GM19455 (cell line): ENCODE measurements around the gene MACROD2.
"Not testable (repeated sequence)": the region's sequence is repeated elsewhere in the genome, so short reads cannot be mapped to it uniquely, and the experiment has no call there.

Source experiments
- ATAC-seq: cut with Tn5 transposase; IDR thresholded peaks from one replicate; pipeline ENCODE4 v1.9.1; 2021; ENCODE audit not compliant: unreplicated experiment

The MACROD2 gene

GRCh38 chr20:15370370-15370769 lies 1375.1 kb downstream of the MACROD2 start:
- no peak for ATAC-seq

DNA sequence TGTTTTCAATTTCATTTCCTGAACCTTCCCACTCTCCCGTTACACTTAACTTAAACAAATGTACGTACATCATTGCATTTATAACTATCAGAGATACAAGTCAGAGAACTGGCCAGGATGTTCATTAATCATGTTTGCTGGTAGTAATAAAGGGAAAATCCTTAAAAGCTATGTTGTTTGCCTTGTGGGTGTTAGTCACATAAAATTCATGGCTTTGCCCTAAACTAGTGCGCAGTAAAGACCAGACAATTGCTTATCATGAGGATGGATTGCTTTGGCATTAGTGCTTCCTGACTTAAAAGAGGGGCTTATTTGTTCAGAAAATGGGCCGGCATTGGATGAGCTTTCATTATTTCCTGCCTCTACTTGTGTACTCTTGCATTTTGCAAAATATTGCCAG lies 1379.4 kb downstream of the MACROD2 start:
- no peak for ATAC-seq

- ATAC-seq = no peak
Observed at GRCh38 chr20:15375836-15376235, 1380.5 kb downstream of the MACROD2 start.

GRCh38 chr20:15377603-15378002 lies 1382.3 kb downstream of the MACROD2 start:
- not testable (repeated sequence) for ATAC-seq

DNA sequence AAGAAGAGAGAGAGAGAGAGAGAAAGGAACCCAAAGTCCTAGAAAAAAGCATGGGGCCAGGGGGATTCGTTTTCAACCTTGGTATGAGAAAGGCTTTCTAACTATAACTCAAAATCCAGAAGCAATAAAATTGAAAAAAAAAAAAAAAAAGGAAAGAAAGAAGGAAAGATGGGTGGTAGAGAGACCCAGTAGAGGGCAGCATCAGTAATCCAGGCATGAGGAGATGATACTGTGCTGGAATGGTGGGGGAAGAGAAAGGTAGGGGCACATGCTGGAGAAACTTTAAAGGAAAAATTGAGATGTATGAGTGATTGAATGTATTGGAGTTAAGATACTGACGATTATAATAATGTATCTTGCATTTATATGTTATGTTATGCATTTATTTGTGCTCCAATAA lies 1382.8 kb downstream of the MACROD2 start:
- ATAC-seq = no peak

DNA sequence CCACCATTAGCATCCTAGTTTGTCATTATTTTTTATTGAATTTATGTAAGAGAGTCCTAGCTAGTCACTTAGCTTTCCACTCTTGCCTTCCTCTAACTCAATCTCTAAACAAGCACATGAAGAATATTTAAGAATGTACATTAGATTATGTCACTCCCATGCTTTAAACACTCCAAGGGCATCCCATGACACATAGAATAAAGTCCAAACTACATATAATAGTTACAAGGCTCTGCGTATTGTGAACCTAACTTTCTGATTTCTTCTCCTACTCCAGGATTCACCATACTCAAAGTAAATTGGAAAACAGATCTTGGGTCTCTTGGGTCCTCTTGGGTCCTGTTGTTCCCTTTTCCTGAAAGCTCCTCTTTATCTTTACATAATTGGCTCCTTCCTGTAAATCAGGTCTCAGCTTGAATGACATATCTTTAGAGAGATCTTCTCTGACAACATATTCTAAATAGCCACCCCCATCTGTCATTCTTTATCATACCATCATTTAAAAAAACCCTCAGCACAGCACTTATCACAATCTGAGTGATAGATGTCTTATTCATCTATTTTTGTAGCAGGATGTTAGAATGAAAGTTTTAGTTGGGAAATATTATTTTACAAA lies 1384.5 kb downstream of the MACROD2 start:
- no peak for ATAC-seq

GRCh38 chr20:15380770-15381169 lies 1385.5 kb downstream of the MACROD2 start:
- peak; percentile 86 for ATAC-seq

- no peak for ATAC-seq
Observed at GRCh38 chr20:15387228-15387627, 1391.9 kb downstream of the MACROD2 start.

- ATAC-seq = no peak
Observed at GRCh38 chr20:15395457-15395856, 1400.1 kb downstream of the MACROD2 start.

DNA sequence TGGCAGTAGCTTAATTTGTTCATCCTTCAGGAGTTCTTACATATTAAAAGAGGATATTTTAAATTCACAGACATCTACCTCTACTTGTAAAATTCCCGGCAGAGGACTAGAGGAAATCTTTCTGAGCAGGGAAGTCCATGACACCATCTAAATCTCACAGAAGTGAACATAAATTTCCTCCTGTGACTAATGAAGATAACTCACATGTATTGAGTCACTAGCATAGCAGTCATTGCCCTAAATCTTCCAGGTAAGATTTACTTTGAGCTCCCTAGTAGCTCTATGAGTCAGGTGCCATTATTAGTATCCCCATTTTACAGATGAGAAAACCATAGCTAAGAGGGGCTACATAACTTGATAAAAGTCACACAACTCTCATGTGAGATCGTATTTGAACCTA lies 1400.7 kb downstream of the MACROD2 start:
- no peak for ATAC-seq

DNA sequence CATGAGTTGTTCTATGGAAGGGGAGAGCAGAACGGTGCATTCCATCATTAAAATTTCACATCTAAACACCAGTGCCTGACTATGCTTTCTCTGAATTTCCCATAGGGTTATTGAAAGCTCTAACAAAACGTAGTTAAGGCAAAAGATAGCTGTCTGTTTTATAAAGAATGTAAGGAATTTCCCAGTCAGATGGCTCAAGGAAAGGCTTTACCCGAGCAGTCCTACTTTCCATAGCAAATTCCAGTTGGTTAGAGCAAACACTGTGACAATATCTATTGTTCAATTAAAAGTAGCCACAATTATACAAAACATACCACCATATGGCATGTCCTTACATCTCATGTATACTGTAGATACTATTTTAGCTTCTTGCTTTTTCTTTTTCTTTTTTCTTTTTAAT lies 1401.6 kb downstream of the MACROD2 start:
- no peak for ATAC-seq

GRCh38 chr20:15399781-15400180 lies 1404.5 kb downstream of the MACROD2 start:
- no peak for ATAC-seq

- ATAC-seq = no peak
Observed at GRCh38 chr20:15406072-15406471, 1410.8 kb downstream of the MACROD2 start.

- ATAC-seq = no peak
Observed at GRCh38 chr20:15411781-15412180, 1416.5 kb downstream of the MACROD2 start.

GRCh38 chr20:15415908-15416307 lies 1420.6 kb downstream of the MACROD2 start:
- ATAC-seq = no peak

- no peak for ATAC-seq
Observed at GRCh38 chr20:15419856-15420255, 1424.5 kb downstream of the MACROD2 start.

DNA sequence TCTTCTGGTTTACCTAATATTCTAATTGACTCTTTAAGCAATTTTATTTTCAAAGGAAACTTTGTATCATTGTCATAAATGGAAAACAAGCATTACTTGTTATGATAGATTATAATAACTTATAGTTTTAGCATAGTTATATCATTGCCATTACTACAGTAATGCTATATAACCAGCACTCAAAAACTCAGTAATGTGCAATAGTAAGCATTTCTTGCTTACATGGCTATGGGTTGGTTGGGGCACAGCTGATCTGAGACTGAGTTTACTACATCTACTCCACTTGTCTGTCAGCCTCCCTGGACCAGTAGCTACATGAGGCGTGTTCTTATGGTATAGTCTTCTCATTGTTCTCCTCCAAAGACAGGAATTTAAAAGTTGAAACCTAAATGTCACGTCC lies 1427.7 kb downstream of the MACROD2 start:
- no peak for ATAC-seq

GRCh38 chr20:15439551-15439950 lies 1444.2 kb downstream of the MACROD2 start:
- no peak for ATAC-seq

- ATAC-seq = peak; percentile 57
Observed at GRCh38 chr20:15440049-15440820, 1444.9 kb downstream of the MACROD2 start.

DNA sequence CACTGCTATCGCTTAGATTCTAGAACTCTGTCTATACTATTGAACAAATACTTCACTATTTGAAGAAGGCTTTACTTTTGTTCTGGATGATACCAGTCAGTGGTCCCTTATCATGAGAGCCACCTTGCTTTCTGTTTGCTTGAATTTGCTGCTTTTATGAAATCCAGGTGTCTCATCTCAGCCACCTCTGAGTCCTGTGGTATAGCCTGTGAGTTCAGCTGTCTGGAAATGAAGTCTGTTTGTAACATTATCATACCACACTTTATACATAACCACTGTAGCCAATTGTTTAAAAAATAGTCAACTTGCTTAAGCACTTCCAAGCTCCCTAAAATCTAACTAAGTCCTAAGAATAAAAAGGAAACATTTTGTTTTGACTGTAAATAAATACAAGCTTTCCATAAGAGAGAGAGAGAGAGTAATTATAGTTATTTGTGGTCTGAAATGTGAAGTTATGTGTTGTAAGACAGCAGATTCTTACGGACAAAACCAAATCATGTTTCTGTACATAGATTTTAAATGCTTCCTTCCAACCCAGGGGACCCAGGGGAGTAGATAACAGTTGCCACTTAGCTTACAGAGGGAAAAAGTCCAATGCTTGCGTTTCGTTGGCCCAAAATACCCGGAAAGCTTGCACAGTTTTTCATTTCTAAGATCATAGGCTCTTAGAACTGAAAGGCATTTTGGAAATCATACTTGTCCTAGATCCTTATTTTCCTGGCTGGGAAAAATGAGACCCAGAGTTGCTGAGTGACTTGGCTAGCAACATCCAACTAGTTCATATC lies 1449.9 kb downstream of the MACROD2 start:
- ATAC-seq = no peak

DNA sequence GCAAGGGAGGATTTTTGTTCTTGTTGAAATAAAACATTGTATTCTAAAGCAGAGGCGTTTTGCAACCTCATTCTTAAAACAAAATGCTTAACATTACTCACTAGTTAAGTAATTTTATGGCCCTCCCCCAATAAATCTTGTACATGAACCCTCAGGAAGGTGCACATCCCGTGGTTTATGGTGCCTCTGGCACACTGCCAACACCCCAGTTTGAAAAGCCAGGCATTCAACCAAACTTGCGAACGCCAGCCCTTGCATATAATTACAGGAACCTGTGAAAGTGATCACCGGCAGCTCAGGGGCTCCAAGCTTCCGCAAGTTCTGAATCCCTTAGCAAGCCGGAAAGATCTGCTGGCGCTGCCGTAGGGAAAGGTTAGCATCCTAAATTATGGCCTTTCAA lies 1451.1 kb downstream of the MACROD2 start:
- ATAC-seq = no peak

GRCh38 chr20:15447549-15447948 lies 1452.2 kb downstream of the MACROD2 start:
- ATAC-seq = no peak
